Stimulated activated CD8-positive, alpha-beta memory T cell treated with anti-CD3 and anti-CD28 coated beads, Interleukin-15, amount 100 ng/mL, for 1 hour (primary cell): ENCODE measurements around the gene ECE1.
A peak's percentile ranks its signal among the peaks of the same experiment; 100 is the strongest.
"Not testable (repeated sequence)": the region's sequence is repeated elsewhere in the genome, so short reads cannot be mapped to it uniquely, and the experiment has no call there.

Source experiments
- DNase-seq: peaks from one replicate; pipeline ENCODE4 v3.0.0-alpha.2; 2020; ENCODE audit warnings: low read depth

Gene ECE1

GRCh38 chr1:21220815-21221214, 69.4 kb downstream of the ECE1 start:
- DNase-seq = no peak

- no peak for DNase-seq
These were observed 70.6 kb downstream of the ECE1 start for GRCh38 chr1:21219674-21220073.

- DNase-seq = no peak
These were observed 72.3 kb downstream of the ECE1 start for GRCh38 chr1:21217812-21218596.

- DNase-seq = peak; percentile 47
These were observed 73.1 kb downstream of the ECE1 start for GRCh38 chr1:21216835-21217811.

GRCh38 chr1:21212126-21212525, 78.1 kb downstream of the ECE1 start:
- DNase-seq = no peak

- not testable (repeated sequence) for DNase-seq
These were observed 82.0 kb downstream of the ECE1 start for GRCh38 chr1:21208137-21208700.

GRCh38 chr1:21206117-21206516, 84.1 kb downstream of the ECE1 start:
- no peak for DNase-seq

GRCh38 chr1:21205416-21205815, 84.8 kb downstream of the ECE1 start:
- DNase-seq = no peak

GRCh38 chr1:21201650-21202049, 88.6 kb downstream of the ECE1 start:
- DNase-seq = no peak

- not testable (repeated sequence) for DNase-seq
These were observed 89.0 kb downstream of the ECE1 start for GRCh38 chr1:21201238-21201637.

GRCh38 chr1:21200767-21201166, 89.5 kb downstream of the ECE1 start:
- DNase-seq = no peak

- no peak for DNase-seq
These were observed 91.3 kb downstream of the ECE1 start for GRCh38 chr1:21198929-21199328.

- no peak for DNase-seq
These were observed 97.4 kb downstream of the ECE1 start for GRCh38 chr1:21192871-21193270.

GRCh38 chr1:21192284-21192683, 98.0 kb downstream of the ECE1 start:
- DNase-seq = no peak

GRCh38 chr1:21190771-21191170, 99.5 kb downstream of the ECE1 start:
- not testable (repeated sequence) for DNase-seq

- DNase-seq = no peak
These were observed 100.3 kb downstream of the ECE1 start for GRCh38 chr1:21189906-21190500.

- no peak for DNase-seq
These were observed 100.8 kb downstream of the ECE1 start for GRCh38 chr1:21189421-21189820.

GRCh38 chr1:21188235-21188634, 102.0 kb downstream of the ECE1 start:
- DNase-seq = no peak

- no peak for DNase-seq
These were observed 105.0 kb downstream of the ECE1 start for GRCh38 chr1:21185221-21185731.

GRCh38 chr1:21184276-21184675, 106.0 kb downstream of the ECE1 start:
- no peak for DNase-seq

- DNase-seq = no peak
These were observed 108.0 kb downstream of the ECE1 start for GRCh38 chr1:21182181-21182731.

GRCh38 chr1:21178271-21178670, 112.0 kb downstream of the ECE1 start:
- not testable (repeated sequence) for DNase-seq
